Measurements from ENCODE around the gene PTPRK. TPM values are rescaled to one million over a fixed set of nuclear protein-coding genes. Genes with fewer than 3 reads are reported as not detected.

The PTPRK gene
- total and polyA plus RNA-seq, 2 of the 13 experiments (the other 11 are each of a cell fraction or from before 2014, with no cell fraction given) = 43.6 to 98.3 TPM

- H3K27me3 ChIP-seq (ENCODE audit: control insufficient read depth in 1 of 2, insufficient read depth in 2 of 2, low read length in 2 of 2) = no peaks in the 10 kb centered on the region
- FAIRE-seq (no peak), ATAC-seq (no peak), DNase-seq (ENCODE audit: low spot score) (no peak)
- H3K4me3 ChIP-seq (replicated peaks in 1 of 3; ENCODE audit: insufficient read depth in 1 of 3, low read depth in 2 of 3, low read length in 3 of 3) = no peak overlapping the region
- CTCF ChIA-PET (ENCODE audit: low intra/inter-chr PET ratio, low total read pairs) = no interaction called here
- no peak overlapping the region for H3K9ac ChIP-seq (ENCODE audit: insufficient read depth, low read depth, low read length)
- H3K36me3 ChIP-seq (replicated peaks in 1 of 2; ENCODE audit: control insufficient read depth in 1 of 2, insufficient read depth in 2 of 2, low read length in 2 of 2) = no peaks in the 10 kb centered on the region
- H3K79me2 ChIP-seq (ENCODE audit: insufficient read depth, low read length) = peaks cover 9% of the 10 kb centered on the region
- H4K20me1 ChIP-seq (ENCODE audit: insufficient read depth, low read length) = no peaks in the 10 kb centered on the region; the same call in 1 of the 2 replicates
- H2AFZ ChIP-seq (ENCODE audit: low read length) = no peak overlapping the region
- H3K27ac ChIP-seq (ENCODE audit: extremely low read length, insufficient read depth, low read length) = no peak overlapping the region
- no peak overlapping the region for H3K4me2 ChIP-seq (ENCODE audit: low read depth, low read length)
- in situ Hi-C loops (cut with HindIII; ENCODE audit: extremely low pct_ligation_motif_present, low pct_unique_long_range_greater_than_20kb) = no loop called here
- WGBS (ENCODE audit: low lambda C conversion rate) = 90% methylated on average over 4 of the region's 4 CpGs
- H3K4me1 ChIP-seq (ENCODE audit: insufficient read depth, low read length) = peaks cover 3% of the 10 kb centered on the region
- intact Hi-C loops (cut with micrococcal nuclease; ENCODE audit: unreplicated experiment) = no loop called here
- no peaks in the 10 kb centered on the region for H3K9me3 ChIP-seq (ENCODE audit: low read length)
- no TSS peak for BruUV-seq (replicated peaks)
- POLR2A ChIA-PET = no interaction called here
- TF ChIP-seq BCL6 (CRISPR knock-in tag; IDR thresholded peaks at IDR 0.05) = no peak
- no peak for TF ChIP-seq REPIN1 (CRISPR knock-in tag; IDR thresholded peaks at IDR 0.05; ENCODE audit: borderline replicate concordance, low read depth)
- TF ChIP-seq RFX1 (IDR thresholded peaks at IDR 0.05) = no peak
- no peak for TF ChIP-seq ZNF646 (CRISPR knock-in tag; IDR thresholded peaks at IDR 0.05)
- no peak for TF ChIP-seq ZNF337 (CRISPR knock-in tag; IDR thresholded peaks at IDR 0.05; ENCODE audit: borderline replicate concordance, low read depth)
- no peak for TF ChIP-seq HNRNPUL1 (IDR thresholded peaks at IDR 0.05; ENCODE audit: low read depth, low read length)
- TF ChIP-seq TEF (CRISPR knock-in tag; IDR thresholded peaks at IDR 0.05) = no peak
- no peak for TF ChIP-seq NBN (conservative IDR thresholded peaks at IDR 0.05)
- TF ChIP-seq MAFK (conservative IDR thresholded peaks at IDR 0.05 in 1 of 2, IDR thresholded peaks at IDR 0.05 in 1 of 2; ENCODE audit: low read length in 2 of 2) = no peak
- no peak for TF ChIP-seq ZNF652 (CRISPR knock-in tag; IDR thresholded peaks at IDR 0.05; ENCODE audit: borderline replicate concordance, low read depth)
- TF ChIP-seq HNRNPK (IDR thresholded peaks at IDR 0.05; ENCODE audit: low read depth, low read length, poor library complexity, severe bottlenecking) = no peak
- TF ChIP-seq HCFC1 (IDR thresholded peaks at IDR 0.05; ENCODE audit: low read depth, low read length) = no peak
These were observed 268.7 kb downstream of the PTPRK start for GRCh38 chr6:128251445-128252340.

All from HepG2 (cell line).